ENCODE results near the gene BTK.

DNA sequence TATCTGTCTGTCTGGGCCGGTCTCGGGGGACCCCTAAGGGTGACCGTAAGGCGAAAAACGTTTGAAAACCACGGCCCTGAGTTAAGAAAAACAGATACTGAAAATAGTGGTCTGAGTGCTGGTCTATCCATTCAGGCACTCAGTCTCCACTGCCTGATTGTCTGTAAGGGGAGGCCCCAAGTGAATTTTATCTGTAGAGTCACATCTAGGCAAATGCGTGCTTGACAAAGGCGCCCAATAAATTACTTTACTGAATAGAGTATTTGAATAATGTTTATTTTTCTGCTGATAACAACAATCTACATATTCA lies 22.5 kb upstream of the BTK start:
- TF ChIP-seq TAF1 (IDR thresholded peaks at IDR 0.05; ENCODE audit: low read depth, low read length) = no peak
- 0 out of 2 replicates have a peak, but pooled peaks have one; percentile 66 for TF ChIP-seq POLR2A (IDR thresholded peaks at IDR 0.05; ENCODE audit: low read depth, low read length)
